ENCODE measurements around the gene SLC17A7. TPM values are rescaled to one million over a fixed set of nuclear protein-coding genes. Genes with fewer than 3 reads are reported as not detected.

SLC17A7 gene
- total RNA-seq, 1 experiment from 2014 or later: 1.8 TPM

DNA sequence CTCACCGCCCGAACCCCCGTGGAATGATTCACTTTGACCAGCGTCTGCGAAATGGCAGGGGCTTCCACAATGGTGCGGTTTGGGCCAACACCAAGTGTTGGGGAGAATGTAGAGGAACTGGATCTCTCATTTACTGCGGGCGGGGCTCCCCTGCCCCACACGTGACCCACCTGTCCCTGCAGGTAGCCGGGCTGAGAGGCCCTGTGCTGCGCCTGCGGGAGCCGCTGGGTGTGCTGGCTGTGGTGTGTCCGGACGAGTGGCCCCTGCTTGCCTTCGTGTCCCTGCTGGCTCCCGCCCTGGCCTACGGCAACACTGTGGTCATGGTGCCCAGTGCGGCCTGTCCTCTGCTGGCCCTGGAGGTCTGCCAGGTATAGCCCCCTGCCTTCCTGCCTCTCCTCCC lies 26.9 kb upstream of the SLC17A7 start:
- H4K20me1 ChIP-seq (ENCODE audit: insufficient read depth): no peaks in the 10 kb centered on the region
- no TSS peak for BruUV-seq (replicated peaks)
- intact Hi-C loops (cut with micrococcal nuclease): no loop called here
- H2AFZ ChIP-seq (ENCODE audit: low read depth, low read length, poor library complexity, severe bottlenecking): no peak overlapping the region
- H3K9me3 ChIP-seq (ENCODE audit: control insufficient read depth in 1 of 2, insufficient read depth in 1 of 2, low read depth in 1 of 2, low read length in 2 of 2): no peaks in the 10 kb centered on the region
- H3K9ac ChIP-seq (ENCODE audit: low read length): no peak overlapping the region
- ATAC-seq (no peak), DNase-seq (ENCODE audit: low read depth, low spot score) (no peak)
- TF ChIP-seq TCF7L2 (IDR thresholded peaks at IDR 0.05; ENCODE audit: borderline replicate concordance, extremely low read depth, insufficient read depth, insufficient read length) (no peak), SRF (IDR thresholded peaks at IDR 0.05; ENCODE audit: low read depth) (no peak), SIN3A (IDR thresholded peaks at IDR 0.05; ENCODE audit: low read depth) (no peak), SP1 (IDR thresholded peaks at IDR 0.05; ENCODE audit: low read depth) (no peak), ELF1 (IDR thresholded peaks at IDR 0.05; ENCODE audit: borderline replicate concordance, low read depth) (no peak), EZH2 (IDR thresholded peaks at IDR 0.05) (no peak), ZNF274 (IDR thresholded peaks at IDR 0.05; ENCODE audit: low read depth, low read length) (no peak)
- no peak overlapping the region for H3K4me3 ChIP-seq (replicated peaks in 1 of 2; ENCODE audit: low read depth in 1 of 2, low read length in 2 of 2)
- H3K27ac ChIP-seq (ENCODE audit: low read depth, low read length): no peak overlapping the region; the same call in 1 of the 2 replicates
- H3K4me2 ChIP-seq (ENCODE audit: low read length): no peak overlapping the region
- H3K4me1 ChIP-seq (ENCODE audit: control insufficient read depth in 1 of 2, insufficient read depth in 2 of 2, low read length in 2 of 2): peaks cover 24 to 32% of the 10 kb centered on the region in 2 experiments
- no peaks in the 10 kb centered on the region for H3K79me2 ChIP-seq (ENCODE audit: insufficient read depth, low read length)
- ChIA-PET RAD21 (ENCODE audit: low non-redundant PET in 1 of 2, low total read pairs in 2 of 2, uncharacterized antibody in 2 of 2, unreplicated experiment in 2 of 2) (no interaction called here), CTCF (no interaction called here), POLR2A (no interaction called here)
- H3K9me2 ChIP-seq (ENCODE audit: insufficient read depth): no peaks in the 10 kb centered on the region
- no peaks in the 10 kb centered on the region for H3K27me3 ChIP-seq (ENCODE audit: insufficient read depth, low read length)
- no peaks in the 10 kb centered on the region; a peak in 1 of 4 replicates for H3K36me3 ChIP-seq (ENCODE audit: control insufficient read depth in 1 of 2, insufficient read depth in 2 of 2, low read length in 2 of 2)

DNA sequence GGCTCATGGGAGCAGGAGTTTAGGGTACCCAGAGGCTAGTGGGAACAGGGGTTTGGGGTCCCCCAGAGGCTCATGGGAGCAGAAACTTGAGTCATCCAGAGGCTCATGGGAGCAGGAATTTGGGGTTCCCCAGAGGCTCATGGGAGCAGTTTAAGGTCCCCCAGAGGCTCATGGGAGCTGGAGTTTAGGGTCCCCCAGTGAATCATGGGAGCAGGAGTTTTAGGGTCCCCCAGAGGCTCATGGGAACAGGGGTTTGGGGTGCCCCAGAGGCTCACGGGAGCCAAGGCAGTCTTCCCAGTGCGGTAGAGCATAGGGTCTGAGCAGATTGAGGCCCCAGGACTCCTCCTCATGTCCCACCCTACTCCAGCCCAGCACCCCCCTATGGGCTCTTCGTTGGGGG lies 24.0 kb upstream of the SLC17A7 start:
- DNase-seq (ENCODE audit: low read depth, low spot score): no peak
- Histone ChIP-seq H3K9ac (ENCODE audit: low read length) (no peak overlapping the region), H3K27me3 (ENCODE audit: insufficient read depth, low read length) (no peaks in the 10 kb centered on the region), H3K4me3 (replicated peaks in 1 of 2; ENCODE audit: low read depth in 1 of 2, low read length in 2 of 2) (no peak overlapping the region), H3K79me2 (ENCODE audit: insufficient read depth, low read length) (no peaks in the 10 kb centered on the region), H3K4me1 (ENCODE audit: control insufficient read depth in 1 of 2, insufficient read depth in 2 of 2, low read length in 2 of 2) (peaks cover 8 to 13% of the 10 kb centered on the region in 2 experiments; a peak in 3 of 4 replicates), H3K9me3 (ENCODE audit: control insufficient read depth in 1 of 2, insufficient read depth in 1 of 2, low read depth in 1 of 2, low read length in 2 of 2) (no peaks in the 10 kb centered on the region), H2AFZ (ENCODE audit: low read depth, low read length, poor library complexity, severe bottlenecking) (no peak overlapping the region), H3K4me2 (ENCODE audit: low read length) (no peak overlapping the region), H3K27ac (ENCODE audit: low read depth, low read length) (no peak overlapping the region), H3K9me2 (ENCODE audit: insufficient read depth) (no peaks in the 10 kb centered on the region), H3K36me3 (ENCODE audit: control insufficient read depth in 1 of 2, insufficient read depth in 2 of 2, low read length in 2 of 2) (no peaks in the 10 kb centered on the region), H4K20me1 (ENCODE audit: insufficient read depth) (no peaks in the 10 kb centered on the region)
- CTCF ChIA-PET: no interaction called here
- RAD21 ChIA-PET (ENCODE audit: low non-redundant PET in 1 of 2, low total read pairs in 2 of 2, uncharacterized antibody in 2 of 2, unreplicated experiment in 2 of 2): no interaction called here
- ATAC-seq: no peak
- intact Hi-C loops (cut with micrococcal nuclease): no loop called here
- no TSS peak for BruUV-seq (replicated peaks)
- POLR2A ChIA-PET: no interaction called here
- no peak for TF ChIP-seq JUND (IDR thresholded peaks at IDR 0.05)
- TF ChIP-seq TCF7L2 (IDR thresholded peaks at IDR 0.05; ENCODE audit: borderline replicate concordance, extremely low read depth, insufficient read depth, insufficient read length): no peak
- TF ChIP-seq, protein P1, sequence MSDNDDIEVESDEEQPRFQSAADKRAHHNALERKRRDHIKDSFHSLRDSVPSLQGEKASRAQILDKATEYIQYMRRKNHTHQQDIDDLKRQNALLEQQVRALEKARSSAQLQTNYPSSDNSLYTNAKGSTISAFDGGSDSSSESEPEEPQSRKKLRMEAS (IDR thresholded peaks at IDR 0.05): no peak
- TF ChIP-seq, protein P2, sequence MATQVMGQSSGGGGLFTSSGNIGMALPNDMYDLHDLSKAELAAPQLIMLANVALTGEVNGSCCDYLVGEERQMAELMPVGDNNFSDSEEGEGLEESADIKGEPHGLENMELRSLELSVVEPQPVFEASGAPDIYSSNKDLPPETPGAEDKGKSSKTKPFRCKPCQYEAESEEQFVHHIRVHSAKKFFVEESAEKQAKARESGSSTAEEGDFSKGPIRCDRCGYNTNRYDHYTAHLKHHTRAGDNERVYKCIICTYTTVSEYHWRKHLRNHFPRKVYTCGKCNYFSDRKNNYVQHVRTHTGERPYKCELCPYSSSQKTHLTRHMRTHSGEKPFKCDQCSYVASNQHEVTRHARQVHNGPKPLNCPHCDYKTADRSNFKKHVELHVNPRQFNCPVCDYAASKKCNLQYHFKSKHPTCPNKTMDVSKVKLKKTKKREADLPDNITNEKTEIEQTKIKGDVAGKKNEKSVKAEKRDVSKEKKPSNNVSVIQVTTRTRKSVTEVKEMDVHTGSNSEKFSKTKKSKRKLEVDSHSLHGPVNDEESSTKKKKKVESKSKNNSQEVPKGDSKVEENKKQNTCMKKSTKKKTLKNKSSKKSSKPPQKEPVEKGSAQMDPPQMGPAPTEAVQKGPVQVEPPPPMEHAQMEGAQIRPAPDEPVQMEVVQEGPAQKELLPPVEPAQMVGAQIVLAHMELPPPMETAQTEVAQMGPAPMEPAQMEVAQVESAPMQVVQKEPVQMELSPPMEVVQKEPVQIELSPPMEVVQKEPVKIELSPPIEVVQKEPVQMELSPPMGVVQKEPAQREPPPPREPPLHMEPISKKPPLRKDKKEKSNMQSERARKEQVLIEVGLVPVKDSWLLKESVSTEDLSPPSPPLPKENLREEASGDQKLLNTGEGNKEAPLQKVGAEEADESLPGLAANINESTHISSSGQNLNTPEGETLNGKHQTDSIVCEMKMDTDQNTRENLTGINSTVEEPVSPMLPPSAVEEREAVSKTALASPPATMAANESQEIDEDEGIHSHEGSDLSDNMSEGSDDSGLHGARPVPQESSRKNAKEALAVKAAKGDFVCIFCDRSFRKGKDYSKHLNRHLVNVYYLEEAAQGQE (IDR thresholded peaks at IDR 0.05; ENCODE audit: low read depth): no peak
- no peak for TF ChIP-seq RAD21 (IDR thresholded peaks at IDR 0.05; ENCODE audit: low read depth)
- TF ChIP-seq SRF (IDR thresholded peaks at IDR 0.05; ENCODE audit: low read depth): no peak
- TF ChIP-seq, protein P3, sequence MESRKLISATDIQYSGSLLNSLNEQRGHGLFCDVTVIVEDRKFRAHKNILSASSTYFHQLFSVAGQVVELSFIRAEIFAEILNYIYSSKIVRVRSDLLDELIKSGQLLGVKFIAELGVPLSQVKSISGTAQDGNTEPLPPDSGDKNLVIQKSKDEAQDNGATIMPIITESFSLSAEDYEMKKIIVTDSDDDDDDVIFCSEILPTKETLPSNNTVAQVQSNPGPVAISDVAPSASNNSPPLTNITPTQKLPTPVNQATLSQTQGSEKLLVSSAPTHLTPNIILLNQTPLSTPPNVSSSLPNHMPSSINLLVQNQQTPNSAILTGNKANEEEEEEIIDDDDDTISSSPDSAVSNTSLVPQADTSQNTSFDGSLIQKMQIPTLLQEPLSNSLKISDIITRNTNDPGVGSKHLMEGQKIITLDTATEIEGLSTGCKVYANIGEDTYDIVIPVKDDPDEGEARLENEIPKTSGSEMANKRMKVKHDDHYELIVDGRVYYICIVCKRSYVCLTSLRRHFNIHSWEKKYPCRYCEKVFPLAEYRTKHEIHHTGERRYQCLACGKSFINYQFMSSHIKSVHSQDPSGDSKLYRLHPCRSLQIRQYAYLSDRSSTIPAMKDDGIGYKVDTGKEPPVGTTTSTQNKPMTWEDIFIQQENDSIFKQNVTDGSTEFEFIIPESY (IDR thresholded peaks at IDR 0.05; ENCODE audit: extremely low read depth, insufficient replicate concordance, low read length): no peak
- TF ChIP-seq, protein P4, sequence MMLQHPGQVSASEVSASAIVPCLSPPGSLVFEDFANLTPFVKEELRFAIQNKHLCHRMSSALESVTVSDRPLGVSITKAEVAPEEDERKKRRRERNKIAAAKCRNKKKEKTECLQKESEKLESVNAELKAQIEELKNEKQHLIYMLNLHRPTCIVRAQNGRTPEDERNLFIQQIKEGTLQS (IDR thresholded peaks at IDR 0.05): no peak
- no peak for TF ChIP-seq ZNF274 (IDR thresholded peaks at IDR 0.05; ENCODE audit: low read depth, low read length)
- TF ChIP-seq FOSL1 (IDR thresholded peaks at IDR 0.05; ENCODE audit: low read depth): no peak
- TF ChIP-seq ZFX (IDR thresholded peaks at IDR 0.05): no peak
- TF ChIP-seq SP1 (IDR thresholded peaks at IDR 0.05; ENCODE audit: low read depth): no peak
